BJ (cell line): Measurements from ENCODE around the gene IGF2R. TPM values are rescaled to one million over a fixed set of nuclear protein-coding genes. Genes with fewer than 3 reads are reported as not detected.

Experiments used
- CTCF ChIA-PET: fragments of 350-600 bp; formaldehyde crosslinking; extraction: SDS; loops from one replicate; lab custom pipeline; 2021; ENCODE audit warnings: antibody characterized with exemption, inconsistent platforms; lab: Yijun Ruan, JAX
- POLR2A ChIA-PET: fragments of 300-600 bp; sonication (Branson Sonifier 250); formaldehyde crosslinking; extraction: SDS; loops from one replicate; lab custom pipeline; 2021; ENCODE audit warnings: antibody characterized with exemption; lab: Charles Lee
- DNase-seq: peaks from one replicate; pipeline ENCODE4 v3.0.0-alpha.2; 2011; ENCODE audit warnings: low read depth
- H3K27me3 ChIP-seq: 2 replicates; pipeline ENCODE4 v1.6.0; 2011; ENCODE audit warnings: low read length; ENCODE audit not compliant: control insufficient read depth, insufficient read depth
- H3K36me3 ChIP-seq: 2 replicates; pipeline ENCODE4 v1.5.1; 2011; ENCODE audit warnings: low read length; ENCODE audit not compliant: control insufficient read depth, insufficient read depth
- H3K4me3 ChIP-seq: 2 replicates; pipeline ENCODE4 v1.5.1; 2011; ENCODE audit warnings: low read depth, mild to moderate bottlenecking, control low read depth, low read length
- polyA plus RNA-seq: library from polyadenylated mRNA; depleted of rRNA; stranded (reverse); fragments of >200 nt; gene quantifications from 2 replicates; pipeline ENCODE4 v1.2.3, GENCODE V29; 2011
- TF ChIP-seq, protein P1 (sequence below): IDR thresholded peaks from 2 replicates; pipeline ENCODE4 v1.5.1; 2011; ENCODE audit warnings: low read depth, mild to moderate bottlenecking, control low read depth, inconsistent platforms, low read length, moderate library complexity; ENCODE audit not compliant: insufficient read depth

IGF2R gene
- polyA plus RNA-seq, 1 experiment = 39.4 TPM

- Histone ChIP-seq H3K4me3 (no peak overlapping the region), H3K36me3 (no peaks in the 10 kb centered on the region), H3K27me3 (peaks cover 1% of the 10 kb centered on the region)
- TF ChIP-seq, protein P1, sequence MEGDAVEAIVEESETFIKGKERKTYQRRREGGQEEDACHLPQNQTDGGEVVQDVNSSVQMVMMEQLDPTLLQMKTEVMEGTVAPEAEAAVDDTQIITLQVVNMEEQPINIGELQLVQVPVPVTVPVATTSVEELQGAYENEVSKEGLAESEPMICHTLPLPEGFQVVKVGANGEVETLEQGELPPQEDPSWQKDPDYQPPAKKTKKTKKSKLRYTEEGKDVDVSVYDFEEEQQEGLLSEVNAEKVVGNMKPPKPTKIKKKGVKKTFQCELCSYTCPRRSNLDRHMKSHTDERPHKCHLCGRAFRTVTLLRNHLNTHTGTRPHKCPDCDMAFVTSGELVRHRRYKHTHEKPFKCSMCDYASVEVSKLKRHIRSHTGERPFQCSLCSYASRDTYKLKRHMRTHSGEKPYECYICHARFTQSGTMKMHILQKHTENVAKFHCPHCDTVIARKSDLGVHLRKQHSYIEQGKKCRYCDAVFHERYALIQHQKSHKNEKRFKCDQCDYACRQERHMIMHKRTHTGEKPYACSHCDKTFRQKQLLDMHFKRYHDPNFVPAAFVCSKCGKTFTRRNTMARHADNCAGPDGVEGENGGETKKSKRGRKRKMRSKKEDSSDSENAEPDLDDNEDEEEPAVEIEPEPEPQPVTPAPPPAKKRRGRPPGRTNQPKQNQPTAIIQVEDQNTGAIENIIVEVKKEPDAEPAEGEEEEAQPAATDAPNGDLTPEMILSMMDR = no peak
- ChIA-PET POLR2A (interaction anchor here (0.7 kb wide), 1 partner anchor 14 kb away, joined by 3 read pairs; no protein-coding TSS in a partner anchor), CTCF (no interaction called here)
- no peak for DNase-seq
Observed at GRCh38 chr6:159959165-159959975, 9.5 kb upstream of the IGF2R start.

DNA sequence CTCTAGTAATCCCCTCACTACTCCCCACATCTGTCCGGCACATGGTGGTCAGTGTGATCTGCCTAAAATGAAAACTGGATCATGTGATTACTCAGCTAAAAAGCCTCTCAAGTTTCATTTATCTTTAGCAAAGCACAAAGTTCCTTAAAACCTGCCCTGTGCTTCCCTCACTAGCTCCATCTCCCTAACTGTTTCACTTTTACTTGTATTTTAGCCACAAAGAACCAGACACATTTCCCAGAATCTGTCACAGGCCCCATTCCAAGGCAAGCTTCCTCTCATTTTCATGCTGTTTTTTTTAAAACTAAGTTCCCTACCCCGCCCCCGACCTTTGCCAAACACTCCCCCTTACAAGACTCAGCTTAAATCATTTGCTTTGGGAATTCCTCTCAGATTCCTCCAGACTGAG lies 8.9 kb upstream of the IGF2R start:
- POLR2A ChIA-PET = interaction anchor here (0.5 to 0.7 kb wide), 2 partner anchors 12 to 14 kb away, joined by 3 to 4 read pairs; no protein-coding TSS in a partner anchor
- CTCF ChIA-PET = no interaction called here
- TF ChIP-seq, protein P1 = no peak
- Histone ChIP-seq H3K36me3 (no peaks in the 10 kb centered on the region), H3K27me3 (no peaks in the 10 kb centered on the region; the same call in none of the 2 replicates), H3K4me3 (no peak overlapping the region)
- no peak for DNase-seq

- H3K27me3 ChIP-seq = no peaks in the 10 kb centered on the region; the same call in none of the 2 replicates
- ChIA-PET POLR2A (interaction anchor here (0.5 to 0.7 kb wide), 2 partner anchors 13 kb away, joined by 3 to 4 read pairs; no protein-coding TSS in a partner anchor), CTCF (interaction anchor here (1.2 kb wide), 1 partner anchor 8 kb away, joined by 4 read pairs; no protein-coding TSS in a partner anchor)
- H3K36me3 ChIP-seq = no peaks in the 10 kb centered on the region
- no peak overlapping the region for H3K4me3 ChIP-seq
- no peak for DNase-seq
- TF ChIP-seq, protein P1 = no peak
Observed at GRCh38 chr6:159960485-159960884, 8.4 kb upstream of the IGF2R start.

- CTCF ChIA-PET = interaction anchor here (0.8 to 1.2 kb wide), 4 partner anchors 9 to 127 kb away, joined by 3 to 4 read pairs (median 3); no protein-coding TSS in a partner anchor
Observed at GRCh38 chr6:159961528-159961927, 7.4 kb upstream of the IGF2R start.

GRCh38 chr6:159963111-159963510 lies 5.8 kb upstream of the IGF2R start:
- POLR2A ChIA-PET = no interaction called here
- TF ChIP-seq, protein P1 = no peak
- CTCF ChIA-PET = no interaction called here

More at GRCh38 chr6:159961528-159961927, 7.4 kb upstream of the IGF2R start:
- Histone ChIP-seq H3K4me3 (no peak overlapping the region), H3K27me3 (no peaks in the 10 kb centered on the region; the same call in none of the 2 replicates), H3K36me3 (no peaks in the 10 kb centered on the region)
- POLR2A ChIA-PET = no interaction called here
- TF ChIP-seq, protein P1 = no peak
- no peak for DNase-seq

More at GRCh38 chr6:159963111-159963510, 5.8 kb upstream of the IGF2R start:
- H3K4me3 ChIP-seq = no peak overlapping the region
- H3K27me3 ChIP-seq = no peaks in the 10 kb centered on the region; the same call in none of the 2 replicates
- no peaks in the 10 kb centered on the region for H3K36me3 ChIP-seq
- no peak for DNase-seq
